Tongue (tissue), 2 donors: ENCODE results near the gene SGCD. TPM values are rescaled to one million over a fixed set of nuclear protein-coding genes. Genes with fewer than 3 reads are reported as not detected.
"Not testable (repeated sequence)": the region's sequence is repeated elsewhere in the genome, so short reads cannot be mapped to it uniquely, and the experiment has no call there.

Source experiments
- DNase-seq: peaks from one replicate; pipeline ENCODE4 v3.0.0-alpha.2; 2015
- total RNA-seq: library from RNA; depleted of rRNA; stranded (reverse); fragments of >200 nt; gene quantifications from one replicate; pipeline ENCODE4 v1.2.3, GENCODE V29; 2014

SGCD gene
- total RNA-seq, 1 donor from 2014 or later: 169 TPM

DNA sequence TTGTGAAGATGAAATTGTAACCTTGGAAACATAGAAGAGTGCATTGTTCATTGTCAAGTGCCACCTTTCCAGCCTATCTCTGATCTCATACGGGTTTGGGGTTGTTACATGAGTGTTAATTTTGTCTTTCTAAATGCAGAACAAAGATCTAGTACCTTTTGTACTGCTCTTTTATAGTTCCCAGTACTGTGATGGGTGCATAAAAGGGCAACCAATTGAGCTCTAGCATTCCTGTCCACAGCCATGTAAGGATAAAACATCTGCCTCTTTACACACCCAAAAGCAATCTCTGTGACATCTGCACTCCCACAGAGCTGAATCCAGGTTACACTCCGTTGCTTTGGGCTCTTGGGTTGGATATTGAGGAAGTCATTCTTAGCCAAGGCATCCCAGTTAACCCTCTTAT is 255.2 kb downstream of the SGCD start:
- DNase-seq: no peak

DNA sequence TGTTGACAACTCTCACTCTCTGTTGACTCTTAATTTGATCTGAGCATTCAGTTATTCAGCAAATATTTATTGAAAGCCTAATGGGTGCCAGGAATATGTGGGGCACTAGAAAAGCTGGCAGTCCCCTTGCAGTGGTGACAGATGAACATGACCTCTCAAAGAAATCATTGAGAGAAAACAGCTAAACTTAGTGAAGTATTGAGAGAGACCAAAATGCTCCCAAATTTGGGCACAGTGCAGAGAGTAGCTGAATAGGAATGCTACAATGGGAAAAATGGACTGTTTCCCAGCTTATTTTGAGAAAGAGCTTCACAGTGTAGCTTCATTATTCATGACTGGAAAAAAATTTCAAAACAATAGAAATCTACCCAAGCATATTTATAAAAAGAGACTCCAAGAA is 257.9 kb downstream of the SGCD start:
- peak; percentile 25 for DNase-seq

DNA sequence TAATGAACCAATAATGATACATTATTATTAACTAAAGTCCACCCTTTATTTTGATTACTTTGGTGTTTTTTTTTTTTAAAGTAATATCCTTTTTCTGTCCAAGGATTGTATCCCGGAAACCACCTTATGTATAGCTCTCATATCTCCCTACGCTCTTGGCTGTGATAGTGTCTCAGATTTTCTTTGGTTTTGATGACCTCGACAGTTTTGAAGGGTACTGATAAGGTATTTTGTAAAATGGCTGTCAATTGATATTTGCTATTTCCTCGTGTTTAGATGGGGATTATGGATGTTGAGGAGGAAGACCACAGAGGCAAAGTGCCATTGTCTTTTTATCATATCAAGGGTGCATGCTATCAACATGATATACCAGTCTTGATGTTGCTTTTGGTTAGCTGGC is 259.0 kb downstream of the SGCD start:
- no peak for DNase-seq

DNA sequence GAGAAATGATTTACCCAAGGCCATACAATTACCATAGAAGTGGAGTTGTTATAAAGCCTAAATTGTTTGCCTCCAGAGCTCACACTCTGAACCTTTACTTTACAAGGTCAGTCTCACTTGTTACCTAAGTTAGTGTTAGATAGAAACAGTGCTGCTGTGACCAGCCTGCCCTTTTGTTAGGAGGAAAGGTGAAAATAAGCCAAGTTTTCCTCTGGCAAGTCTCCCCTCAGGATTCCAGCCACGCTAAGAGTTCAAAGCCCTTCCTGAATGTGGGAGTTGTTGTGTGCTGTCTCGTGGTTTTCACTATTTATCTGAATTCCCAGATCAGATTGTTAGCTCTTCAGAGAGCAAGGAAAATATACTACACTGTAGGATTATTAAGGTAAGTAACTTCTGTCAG is 260.0 kb downstream of the SGCD start:
- DNase-seq: no peak

DNA sequence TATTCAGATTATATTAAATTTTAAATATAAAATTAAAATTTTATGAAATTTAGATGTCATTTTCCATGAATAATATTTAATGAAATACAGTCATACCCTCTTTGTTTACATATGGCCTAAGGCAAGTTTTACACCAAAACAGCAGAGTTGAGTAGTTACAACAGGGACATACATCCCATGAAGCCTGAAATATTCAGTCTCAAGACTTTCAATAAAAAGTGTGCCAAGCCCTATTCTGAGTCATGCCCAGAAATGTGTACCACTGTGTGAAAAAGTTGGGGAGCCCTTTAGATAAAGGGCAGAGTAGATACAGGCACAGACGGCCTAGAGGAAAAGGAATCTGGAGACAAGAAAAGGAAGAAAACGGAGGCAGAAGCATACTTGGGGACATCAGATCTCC is 261.3 kb downstream of the SGCD start:
- DNase-seq: no peak

DNA sequence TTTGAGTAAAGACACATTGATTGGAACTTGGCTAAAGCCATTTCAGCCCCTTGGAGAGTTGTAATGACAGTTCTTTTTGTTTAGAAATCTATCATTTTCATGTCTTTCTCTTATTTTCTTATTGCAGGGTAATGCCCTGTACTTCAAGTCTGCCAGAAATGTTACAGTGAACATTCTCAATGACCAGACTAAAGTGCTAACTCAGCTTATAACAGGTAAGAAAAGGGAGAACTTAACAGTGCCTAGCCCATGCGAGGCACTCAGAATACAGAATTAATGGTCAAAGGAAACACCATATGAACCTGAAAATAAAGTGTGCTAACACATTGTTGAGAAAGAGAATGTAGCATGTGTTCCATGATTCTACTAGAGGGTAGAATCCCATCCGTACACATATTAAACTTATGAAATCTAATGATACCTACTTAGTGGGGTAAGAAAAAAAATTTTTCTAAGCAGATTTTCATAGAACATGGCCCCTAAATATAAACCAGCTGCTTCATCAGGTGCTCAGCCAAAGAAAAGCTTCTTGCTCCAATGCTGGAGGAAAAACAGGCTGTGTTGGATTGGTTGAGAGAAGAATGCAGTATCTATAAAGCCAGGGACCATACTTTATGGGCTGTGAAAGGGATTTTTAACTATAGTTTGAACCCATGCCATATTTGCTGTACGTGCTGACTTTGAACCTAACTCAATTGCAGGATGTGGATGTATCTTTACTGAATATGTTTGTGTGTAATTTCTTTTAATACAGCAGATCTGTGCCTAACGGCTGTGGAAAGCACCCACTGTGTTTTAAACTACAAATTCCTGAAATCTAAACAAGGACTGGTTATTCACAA is 262.4 kb downstream of the SGCD start:
- DNase-seq: peak; percentile 73

DNA sequence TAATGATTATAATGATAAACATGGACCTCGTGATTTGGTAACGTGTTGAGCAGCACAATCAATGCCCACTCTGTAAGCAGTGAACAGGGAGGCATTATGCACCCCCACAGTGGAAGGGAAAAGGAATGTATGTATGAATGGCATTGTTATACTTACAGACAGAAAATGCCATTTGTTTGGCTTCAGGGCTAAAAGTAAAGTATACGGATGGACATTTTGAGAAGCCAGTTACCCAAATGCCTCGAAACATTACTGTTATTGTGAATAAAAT is 262.9 kb downstream of the SGCD start:
- DNase-seq: no peak

DNA sequence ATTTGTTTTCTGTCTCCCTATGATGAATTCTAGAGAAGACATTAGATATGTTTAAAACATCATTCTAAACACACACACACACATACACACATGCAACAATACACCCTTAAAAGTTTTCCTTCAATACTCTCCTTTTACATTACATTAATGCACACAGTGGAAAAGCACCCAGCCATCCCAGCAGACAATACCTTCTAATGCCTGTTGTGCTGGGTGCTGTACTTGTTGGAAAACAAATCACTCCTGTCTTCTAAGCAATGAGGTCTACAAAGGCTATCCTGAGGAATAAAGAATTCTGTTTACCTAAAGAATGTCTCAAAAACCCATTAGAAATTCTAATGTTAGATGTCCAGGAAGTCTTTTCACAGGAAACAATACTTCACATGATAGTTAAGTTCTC is 264.0 kb downstream of the SGCD start:
- DNase-seq: no peak

DNA sequence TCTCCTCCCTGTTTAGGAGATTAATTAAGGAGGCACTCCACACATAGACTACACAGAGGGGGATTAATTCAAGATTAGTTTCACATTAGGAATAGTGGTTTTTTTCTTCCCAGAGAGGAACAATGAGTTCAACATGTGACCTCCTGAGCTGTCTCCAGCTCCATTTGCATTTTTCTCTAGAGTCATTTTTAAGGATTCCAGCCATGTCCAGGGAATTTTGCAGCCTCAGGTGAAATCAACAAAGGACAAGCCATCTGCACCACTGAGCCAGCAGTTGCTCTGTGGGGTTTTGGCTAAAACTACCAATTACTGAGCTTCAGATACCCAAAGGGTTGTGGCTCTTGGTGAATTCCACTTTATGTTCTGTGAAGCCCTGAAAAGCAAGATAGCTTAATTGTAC is 264.7 kb downstream of the SGCD start:
- DNase-seq: no peak

DNA sequence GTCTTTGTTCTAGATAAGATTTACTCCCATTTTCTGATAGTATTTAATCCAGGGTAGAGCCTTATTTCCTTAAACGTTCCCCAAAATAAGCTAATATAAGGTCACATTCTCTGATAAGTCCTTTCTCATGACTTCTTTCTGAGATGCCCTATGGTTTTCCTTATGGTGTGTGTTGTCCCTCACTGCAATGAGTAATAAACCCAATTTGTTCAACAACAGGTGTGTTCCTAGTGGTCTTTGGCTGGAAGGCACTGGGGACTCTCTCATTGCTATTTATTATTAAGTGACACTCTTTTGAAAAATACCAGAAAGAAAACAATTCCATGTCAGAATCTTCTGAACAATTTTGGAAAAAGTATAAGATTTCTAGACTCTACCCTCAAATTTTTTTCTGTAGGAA is 266.6 kb downstream of the SGCD start:
- no peak for DNase-seq

DNA sequence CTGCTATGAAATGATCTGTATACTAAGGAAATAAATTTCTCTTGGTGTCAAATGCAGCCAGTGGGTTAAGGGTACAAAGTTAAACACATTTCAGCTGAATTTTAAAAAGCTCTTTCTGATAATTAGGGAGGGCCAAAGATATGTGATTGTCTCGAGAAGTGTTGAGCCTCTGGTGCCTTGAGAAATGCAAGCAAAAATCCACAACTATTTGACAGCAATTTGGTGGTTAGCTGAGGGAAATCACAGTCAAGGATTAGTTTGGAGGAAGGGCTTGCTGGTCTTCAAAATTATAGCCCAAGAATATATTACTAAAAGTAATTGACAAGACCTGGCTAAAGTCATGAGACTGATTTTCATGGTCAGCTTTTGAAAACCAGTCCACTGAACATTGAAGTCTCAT is 267.4 kb downstream of the SGCD start:
- no peak for DNase-seq

DNA sequence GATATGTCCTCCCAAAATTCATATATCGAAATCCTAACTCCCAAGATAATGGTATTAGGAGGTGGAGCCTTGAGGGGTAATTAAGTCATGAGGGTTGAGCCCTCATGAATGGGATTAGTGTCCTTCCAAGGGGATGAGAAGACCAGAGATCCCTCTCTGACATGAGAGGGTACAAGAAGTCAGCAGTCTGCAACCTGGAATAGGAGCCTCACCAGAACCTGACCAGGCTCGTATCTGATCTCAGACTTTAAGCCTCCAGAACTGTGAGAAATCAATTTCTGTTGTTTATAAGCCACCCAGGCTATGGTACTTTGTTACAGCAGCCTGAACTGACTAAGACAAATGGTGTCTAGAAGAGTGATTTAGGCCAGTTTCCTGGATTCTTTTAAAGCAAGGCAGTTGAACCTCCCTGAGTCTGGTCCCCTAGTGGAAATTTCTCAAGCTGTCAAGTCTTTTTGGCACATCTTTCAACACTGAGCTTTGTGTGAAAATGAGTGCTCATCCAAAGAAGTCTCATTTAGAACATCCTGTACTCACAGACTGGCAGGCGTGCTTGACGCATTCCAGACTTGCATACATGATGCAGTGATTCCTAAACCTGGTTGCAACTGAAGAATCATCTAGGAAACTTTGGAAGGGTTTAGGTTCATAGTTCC is 268.3 kb downstream of the SGCD start:
- peak; percentile 86 for DNase-seq

DNA sequence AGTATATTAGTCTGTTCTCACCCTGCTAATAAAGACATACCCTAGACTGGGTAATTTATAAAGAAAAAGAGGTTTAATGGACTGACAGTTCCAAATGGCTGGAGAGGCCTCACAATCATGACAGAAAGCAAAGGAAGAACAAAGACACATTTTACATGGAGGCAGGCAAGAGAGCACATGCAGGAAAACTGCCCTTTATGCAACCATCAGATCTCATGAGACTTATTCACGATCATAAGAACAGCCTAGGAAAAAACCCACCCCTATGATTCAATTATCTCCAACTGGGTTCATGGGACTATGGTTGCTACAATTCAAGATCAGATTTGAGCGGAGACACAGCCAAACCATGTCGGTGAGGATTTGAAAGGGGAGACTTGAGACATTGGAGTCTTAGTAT is 270.3 kb downstream of the SGCD start:
- no peak for DNase-seq

DNA sequence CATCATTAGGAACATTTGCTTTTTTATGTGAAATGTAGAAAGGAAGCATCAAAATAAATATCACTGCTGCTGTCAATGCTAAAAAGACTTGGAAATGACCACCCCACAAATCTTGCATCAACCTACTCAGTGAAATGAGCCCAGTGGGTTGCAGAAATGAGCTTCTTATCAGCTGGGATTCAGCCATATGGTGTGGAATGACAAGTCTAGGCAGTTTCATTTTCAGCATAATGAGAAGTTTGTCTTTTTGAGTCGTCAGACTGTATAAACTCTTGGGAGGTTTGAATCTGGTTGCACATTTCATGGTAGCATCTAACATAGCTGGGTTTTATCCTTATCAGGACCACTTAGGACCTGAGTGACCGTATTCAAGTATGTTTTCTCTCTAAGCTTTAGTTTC is 272.0 kb downstream of the SGCD start:
- no peak for DNase-seq

DNA sequence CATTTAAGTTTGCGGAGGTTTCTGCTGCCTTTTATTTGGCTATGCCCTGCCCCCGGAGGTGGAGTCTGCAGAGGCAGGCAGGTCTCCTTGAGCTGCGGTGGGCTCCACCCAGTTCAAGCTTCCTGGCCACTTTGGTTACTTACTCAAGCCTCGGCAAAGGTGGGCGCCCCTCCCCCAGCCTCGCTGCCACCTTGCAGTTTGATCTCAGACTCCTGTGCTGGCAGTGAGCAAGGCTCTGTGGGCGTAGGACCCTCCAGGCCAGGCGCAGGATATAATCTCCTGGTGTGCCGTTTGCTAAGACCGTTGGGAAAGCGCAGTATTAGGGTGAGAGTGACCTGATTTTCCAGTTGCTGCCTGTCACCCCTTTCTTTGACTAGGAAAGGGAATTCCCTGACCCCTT is 283.6 kb downstream of the SGCD start:
- not testable (repeated sequence) for DNase-seq

DNA sequence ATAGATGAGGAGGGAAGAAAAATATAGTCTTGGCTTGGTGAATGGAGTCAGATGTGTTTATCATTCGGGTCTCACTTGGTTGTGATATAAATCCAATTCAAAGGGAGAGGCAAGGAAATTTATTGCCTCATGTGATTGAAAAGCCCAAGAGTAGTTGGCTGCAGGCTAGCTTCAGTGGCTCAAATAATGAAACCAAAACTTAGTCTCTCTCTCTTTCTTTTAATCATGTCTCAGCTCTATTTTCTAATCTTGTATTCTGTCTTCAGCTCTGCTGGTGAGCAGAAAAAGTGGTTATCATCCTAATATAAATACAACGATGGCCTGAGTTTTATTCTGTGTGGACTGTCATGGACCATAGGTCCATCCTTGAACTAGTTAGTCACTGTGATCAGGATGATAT is 288.9 kb downstream of the SGCD start:
- no peak for DNase-seq

DNA sequence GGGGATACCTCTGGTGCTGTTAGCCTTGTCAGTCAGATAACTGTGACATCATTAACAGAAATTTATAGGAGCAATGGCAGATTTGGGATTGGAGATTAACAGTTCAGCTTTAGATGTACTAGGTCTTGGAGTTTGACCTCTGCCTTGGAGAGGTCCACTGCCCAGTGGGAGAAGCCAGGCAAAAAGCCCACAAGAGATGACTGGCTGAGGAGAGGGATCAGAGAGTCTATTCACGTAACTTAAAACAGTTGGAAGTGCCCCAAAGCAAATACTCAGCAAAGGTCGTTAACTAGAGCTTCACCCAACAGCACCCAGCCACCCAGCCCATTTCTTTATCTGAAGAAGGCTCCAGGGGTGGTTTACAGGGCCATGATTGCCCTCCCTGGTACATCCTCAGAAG is 290.5 kb downstream of the SGCD start:
- DNase-seq: no peak

DNA sequence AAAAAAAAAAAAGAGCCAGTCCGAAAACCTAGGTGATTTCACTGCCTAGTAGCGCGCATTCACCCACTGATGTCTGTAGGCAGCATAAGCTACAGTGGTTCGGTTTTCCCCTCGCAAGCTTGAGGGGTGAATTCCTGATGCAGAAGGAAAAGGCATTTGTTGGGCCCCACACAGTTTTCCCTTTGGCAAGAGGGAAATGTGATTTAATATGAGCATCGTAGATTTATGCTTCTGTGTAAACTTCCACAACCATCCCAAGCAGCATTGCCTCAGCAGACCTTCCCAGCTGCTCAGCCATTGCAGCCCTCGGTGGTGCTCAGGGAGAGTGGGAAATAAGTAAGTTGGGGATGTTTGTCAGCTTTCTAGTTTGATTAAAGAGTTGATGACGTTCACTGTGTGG is 291.6 kb downstream of the SGCD start:
- DNase-seq: no peak

DNA sequence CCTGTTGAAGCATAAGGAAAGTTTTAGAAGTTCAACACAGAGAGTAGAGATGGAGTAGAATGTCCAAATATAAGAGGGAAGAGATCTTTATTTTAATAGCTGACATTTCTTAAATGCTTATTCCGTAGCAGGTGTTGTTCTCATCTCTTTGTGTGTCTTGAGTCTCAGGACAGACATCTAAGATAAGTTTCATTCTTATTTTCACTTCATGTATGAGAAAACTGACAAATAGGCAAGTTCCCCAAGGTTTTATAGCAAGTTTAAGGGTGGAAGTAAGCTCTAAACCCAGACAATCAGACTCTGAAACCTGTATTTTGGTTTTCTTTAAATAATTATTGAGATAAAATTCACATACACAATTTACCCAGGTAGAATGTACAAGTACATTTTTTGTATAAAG is 294.8 kb downstream of the SGCD start:
- DNase-seq: no peak

DNA sequence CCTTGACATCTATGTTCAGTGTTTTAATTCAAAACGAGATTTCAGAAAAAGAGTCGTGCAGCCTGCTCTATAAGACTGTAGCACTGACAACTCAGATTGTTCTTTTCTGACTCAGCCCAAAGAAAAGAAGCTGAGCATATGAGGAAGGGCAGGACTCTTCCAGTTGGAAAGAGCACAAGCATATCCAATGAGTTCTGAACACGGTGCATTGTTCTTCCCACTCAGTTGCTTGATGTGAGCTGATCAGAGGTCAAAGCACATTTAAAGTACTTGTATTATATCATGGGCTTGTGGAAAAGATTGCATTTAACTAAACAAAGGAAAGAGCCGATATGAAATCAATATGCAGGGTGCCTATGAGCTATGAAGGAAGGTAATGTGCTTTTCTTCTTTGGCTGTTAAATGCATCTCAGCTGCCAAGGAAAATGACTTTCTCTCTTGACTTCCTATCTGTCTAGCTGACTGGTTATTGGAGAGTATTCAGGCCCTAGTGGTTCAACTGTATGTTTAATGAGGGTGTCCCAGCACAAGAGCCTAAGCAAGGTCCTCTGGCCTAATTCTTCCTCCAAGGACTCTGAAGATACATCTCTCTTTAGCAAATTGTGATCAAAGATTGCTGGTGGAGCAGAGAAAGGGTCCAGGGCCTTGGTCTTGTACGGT is 296.5 kb downstream of the SGCD start:
- no peak for DNase-seq

DNA sequence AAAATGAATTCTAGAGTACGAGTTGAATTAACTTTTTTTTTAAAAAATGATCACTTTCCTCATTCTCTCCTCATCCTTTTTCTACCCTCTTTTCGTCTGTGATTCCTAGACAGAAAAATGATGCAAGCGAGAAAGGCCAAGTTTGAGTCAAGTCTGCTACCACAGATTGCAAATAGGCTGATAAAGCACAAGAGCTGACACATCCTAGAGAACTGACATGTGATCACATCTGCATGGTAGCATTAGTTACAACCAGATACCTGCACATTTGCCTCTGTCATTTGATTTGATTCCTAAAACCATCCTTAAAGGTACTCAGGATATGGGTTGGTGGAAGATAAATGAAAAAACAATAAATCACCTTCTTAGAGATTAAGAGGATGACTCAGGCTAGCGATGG is 297.7 kb downstream of the SGCD start:
- DNase-seq: no peak

DNA sequence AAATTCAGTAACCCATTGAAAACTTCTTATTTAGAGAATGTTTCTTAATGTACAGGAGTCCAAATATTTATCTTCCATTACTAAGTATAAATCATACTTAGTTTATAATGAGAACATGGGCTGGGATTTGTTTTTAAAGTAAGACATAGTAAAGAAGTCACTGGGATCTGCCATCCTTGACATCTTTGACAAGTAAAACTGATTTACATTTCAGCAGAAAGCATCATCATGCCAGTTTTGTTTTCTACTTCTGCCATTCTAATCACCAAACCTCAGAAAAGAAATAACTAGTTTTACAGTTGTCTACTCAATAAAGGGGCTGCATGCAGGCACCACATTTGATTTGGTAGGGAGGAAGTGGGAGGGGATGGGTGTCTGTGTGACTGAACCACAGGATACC is 301.5 kb downstream of the SGCD start:
- DNase-seq: no peak

DNA sequence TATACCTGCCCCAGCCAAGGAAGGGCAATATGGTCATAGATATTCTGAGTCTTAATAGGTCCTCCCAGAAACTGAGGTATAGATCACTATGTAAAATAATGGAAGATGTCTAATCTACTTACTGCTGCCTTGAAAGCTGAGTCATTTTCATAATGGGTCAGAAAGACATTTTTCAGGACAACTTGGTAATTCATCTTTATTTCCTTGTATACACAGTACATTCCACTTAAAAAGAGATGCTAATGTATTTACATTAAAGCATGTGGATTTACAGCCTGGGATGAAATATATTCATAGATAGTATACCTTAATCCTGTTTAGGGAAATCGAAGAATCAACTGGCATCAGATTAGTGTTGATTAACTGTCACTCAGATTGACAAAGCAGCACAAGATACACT is 304.0 kb downstream of the SGCD start:
- no peak for DNase-seq

DNA sequence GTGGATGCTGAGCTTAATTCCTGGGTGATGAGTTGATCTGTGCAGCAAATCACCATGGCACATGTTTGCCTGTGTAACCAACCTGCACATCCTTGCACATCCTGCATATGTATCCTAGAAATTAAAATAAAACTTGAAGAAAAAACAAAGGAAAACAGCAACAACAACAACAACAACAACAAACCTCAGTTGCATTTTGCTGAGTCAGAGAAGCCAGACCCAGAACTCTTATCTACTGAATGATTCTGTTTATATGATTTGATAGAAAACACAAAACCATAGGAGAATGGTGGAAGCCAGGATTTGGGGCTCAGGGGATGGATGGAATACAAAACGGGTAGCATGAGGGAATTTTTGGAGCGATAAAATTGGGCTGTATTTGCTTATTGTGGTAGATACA is 307.3 kb downstream of the SGCD start:
- no peak for DNase-seq
